Hepatocyte (in vitro differentiated cells): ENCODE measurements around the gene OTUD5.

Experiments
- EZH2 ChIP-seq: fragments of 200-600 bp; sonication (generic); IDR thresholded peaks from 2 replicates; pipeline ENCODE4 v1.6.1; 2016; ENCODE audit warnings: antibody characterized with exemption, mild to moderate bottlenecking, borderline replicate concordance
- EZH2phosphoT487 ChIP-seq: fragments of 200-600 bp; sonication (generic); IDR thresholded peaks from one replicate; pipeline ENCODE4 v1.6.1; 2018; ENCODE audit warnings: antibody characterized with exemption, mild to moderate bottlenecking, low read depth, moderate library complexity; ENCODE audit not compliant: unreplicated experiment, severe bottlenecking
- TF ChIP-seq, protein P1 (sequence below): fragments of 200-600 bp; sonication (generic); IDR thresholded peaks from 2 replicates; pipeline ENCODE4 v1.5.1; 2016; ENCODE audit warnings: antibody characterized with exemption, mild to moderate bottlenecking; ENCODE audit not compliant: poor library complexity

DNA sequence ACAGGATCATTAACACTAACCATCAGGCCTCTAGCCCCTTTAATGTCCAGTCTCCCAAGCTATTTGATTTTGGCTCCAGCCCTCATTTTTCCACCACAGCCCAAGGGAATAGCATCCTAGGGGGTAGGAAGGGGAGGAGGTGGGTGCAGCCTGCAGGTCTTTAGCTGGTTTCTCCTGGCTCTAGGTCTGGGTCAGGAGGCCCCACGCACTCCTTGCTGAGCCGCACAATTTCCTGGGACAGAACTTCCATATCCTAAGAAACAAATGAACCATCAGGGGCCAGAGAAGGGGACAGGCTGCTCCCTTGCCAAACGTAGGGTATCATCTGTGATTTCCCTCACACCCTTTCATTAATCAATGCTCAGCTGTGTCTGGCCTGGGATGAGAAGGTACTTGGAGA is 16.6 kb upstream of the OTUD5 start:
- TF ChIP-seq EZH2phosphoT487, result no peak
- TF ChIP-seq, protein P1, sequence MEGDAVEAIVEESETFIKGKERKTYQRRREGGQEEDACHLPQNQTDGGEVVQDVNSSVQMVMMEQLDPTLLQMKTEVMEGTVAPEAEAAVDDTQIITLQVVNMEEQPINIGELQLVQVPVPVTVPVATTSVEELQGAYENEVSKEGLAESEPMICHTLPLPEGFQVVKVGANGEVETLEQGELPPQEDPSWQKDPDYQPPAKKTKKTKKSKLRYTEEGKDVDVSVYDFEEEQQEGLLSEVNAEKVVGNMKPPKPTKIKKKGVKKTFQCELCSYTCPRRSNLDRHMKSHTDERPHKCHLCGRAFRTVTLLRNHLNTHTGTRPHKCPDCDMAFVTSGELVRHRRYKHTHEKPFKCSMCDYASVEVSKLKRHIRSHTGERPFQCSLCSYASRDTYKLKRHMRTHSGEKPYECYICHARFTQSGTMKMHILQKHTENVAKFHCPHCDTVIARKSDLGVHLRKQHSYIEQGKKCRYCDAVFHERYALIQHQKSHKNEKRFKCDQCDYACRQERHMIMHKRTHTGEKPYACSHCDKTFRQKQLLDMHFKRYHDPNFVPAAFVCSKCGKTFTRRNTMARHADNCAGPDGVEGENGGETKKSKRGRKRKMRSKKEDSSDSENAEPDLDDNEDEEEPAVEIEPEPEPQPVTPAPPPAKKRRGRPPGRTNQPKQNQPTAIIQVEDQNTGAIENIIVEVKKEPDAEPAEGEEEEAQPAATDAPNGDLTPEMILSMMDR, result no peak
- TF ChIP-seq EZH2, result no peak
